NOMO-1 treated with DMSO at 0.1 percent for 48 hours (cell line): ENCODE measurements around the gene C9orf57.
"Not testable (repeated sequence)": the region's sequence is repeated elsewhere in the genome, so short reads cannot be mapped to it uniquely, and the experiment has no call there.

Experiments used
- DNase-seq: peaks from one replicate; lab custom pipeline; 2025; ENCODE audit not compliant: unreplicated experiment; lab: John Stamatoyannopoulos, UW

The C9orf57 gene, protein sequence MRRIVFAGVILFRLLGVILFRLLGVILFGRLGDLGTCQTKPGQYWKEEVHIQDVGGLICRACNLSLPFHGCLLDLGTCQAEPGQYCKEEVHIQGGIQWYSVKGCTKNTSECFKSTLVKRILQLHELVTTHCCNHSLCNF

GRCh38 chr9:72060513-72060912, at the start of gene C9orf57:
Gene C9orf57 (minus strand): TSS chr9:72060613. CDS start chr9:72059331, 1,282 bp downstream.
- no peak for DNase-seq

DNA sequence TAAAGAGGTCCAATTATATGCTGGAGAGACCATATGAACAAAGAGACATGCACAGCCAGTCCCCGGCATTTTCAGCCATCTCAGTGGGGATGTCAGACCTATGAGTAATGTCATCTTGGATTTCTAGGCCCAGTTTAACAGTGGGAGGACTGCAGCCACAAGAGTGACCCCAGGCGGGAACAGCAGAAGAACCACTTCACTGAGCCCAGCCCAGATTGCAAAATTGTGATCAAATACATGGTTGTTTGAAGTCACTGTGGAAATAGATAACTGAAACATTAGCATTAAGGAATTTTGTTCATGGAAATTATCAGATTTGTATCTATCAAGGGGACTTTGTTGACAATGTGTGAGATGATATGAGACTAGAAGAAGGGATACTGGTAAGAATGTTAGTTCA, 42.1 kb upstream of the C9orf57 start:
- no peak for DNase-seq

DNA sequence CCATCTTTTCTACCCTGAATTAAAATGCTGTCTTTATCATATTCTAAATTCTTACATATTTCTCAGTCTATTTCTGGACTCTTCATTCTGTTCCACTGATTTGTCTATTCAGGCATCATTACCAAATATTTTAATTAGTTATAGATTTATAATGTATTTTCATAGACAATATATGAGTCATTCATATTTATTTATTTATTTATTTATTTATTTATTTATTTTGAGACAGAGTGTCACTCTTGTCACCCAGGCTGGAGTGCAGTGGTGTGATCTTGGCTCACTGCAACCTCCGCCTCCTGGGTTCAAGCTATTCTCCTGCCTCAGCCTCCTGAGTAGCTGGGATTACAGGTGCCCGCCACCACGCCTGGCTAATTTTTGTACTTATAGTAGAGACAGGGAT, 35.1 kb upstream of the C9orf57 start:
- DNase-seq = not testable (repeated sequence)

GRCh38 chr9:72092820-72093219, 32.4 kb upstream of the C9orf57 start:
- no peak for DNase-seq

GRCh38 chr9:72089451-72090130, 29.2 kb upstream of the C9orf57 start:
- DNase-seq = no peak

- DNase-seq = no peak
These were observed 22.1 kb upstream of the C9orf57 start for GRCh38 chr9:72082536-72082935.

DNA sequence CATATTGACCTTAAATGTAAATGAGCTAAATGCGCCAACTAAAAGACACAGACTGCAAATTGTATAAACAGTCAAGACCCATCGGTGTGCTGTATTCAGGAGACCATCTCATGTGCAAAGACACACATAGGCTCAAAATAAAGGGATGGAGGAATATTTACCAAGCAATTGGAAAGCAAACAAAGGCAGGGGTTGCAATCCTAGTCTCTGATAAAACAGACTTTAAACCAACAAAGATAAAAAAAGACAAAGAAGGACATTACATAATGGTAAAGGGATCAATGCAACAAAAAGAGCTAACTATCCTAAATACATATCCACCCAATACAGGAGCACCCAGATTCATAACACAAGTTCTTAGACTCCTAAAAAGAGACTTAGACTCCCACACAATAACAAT, 14.3 kb upstream of the C9orf57 start:
- not testable (repeated sequence) for DNase-seq

- no peak for DNase-seq
These were observed 4.7 kb upstream of the C9orf57 start for GRCh38 chr9:72065076-72065475.

- no peak for DNase-seq
These were observed 8.3 kb downstream of the C9orf57 start for GRCh38 chr9:72052122-72052521.

DNA sequence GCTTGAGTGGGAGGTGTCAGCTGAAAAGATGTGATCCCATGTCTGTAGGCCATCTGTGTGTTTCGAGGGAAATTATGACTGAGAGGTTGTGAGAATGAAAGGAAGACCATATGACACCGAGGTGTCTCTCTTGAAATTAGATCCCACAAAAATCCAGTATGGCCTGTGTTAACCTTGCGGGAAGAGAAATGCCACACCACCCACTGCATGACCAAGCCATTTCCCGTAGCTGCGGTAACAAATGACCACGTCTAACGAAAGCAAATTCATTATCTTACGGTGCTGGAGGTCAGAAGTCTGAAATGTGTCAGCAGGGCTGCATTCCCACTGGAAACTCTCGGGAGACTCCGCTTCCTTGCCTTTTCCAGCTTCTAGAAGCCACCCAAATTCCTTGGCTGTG, 11.6 kb downstream of the C9orf57 start:
- DNase-seq = no peak

DNA sequence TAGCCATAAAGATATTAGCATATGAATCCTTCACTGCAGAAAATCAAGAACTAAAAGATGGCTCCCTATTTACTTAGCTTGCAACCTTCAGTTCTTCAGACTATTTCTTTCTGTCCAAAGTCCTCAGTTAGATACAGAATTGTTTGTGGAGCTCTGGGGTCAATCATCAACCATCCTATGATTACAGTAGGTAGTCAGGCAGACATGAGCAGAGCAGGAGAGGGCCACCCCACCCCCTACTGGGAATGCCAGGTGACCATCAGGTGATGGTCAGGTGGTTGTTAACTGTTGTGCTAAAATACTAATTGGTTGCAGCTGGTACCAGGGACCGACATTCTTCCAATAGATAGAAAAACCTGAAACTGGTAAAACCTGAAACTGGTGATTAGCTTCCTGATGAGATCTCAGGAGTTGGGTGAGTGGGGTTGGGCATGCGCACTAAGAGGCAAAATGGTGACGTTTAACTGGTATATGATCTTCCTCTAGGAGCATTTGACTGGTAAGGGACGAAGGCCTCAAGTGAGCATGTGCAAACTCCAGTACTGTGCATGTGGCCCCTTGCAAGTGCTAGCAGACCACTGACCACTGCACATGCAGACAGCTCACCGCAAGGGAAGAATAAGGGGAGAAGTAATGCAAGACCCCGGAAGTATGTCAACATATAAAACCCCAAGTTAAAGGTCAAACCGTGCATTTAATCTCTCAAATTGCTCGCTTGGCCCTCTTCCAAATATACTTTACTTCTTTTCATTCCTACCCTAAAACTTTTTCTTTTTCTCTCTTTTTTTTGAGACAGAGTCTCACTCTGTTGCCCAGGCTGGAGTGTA, 13.6 kb downstream of the C9orf57 start:
- no peak for DNase-seq

- no peak for DNase-seq
These were observed 16.3 kb downstream of the C9orf57 start for GRCh38 chr9:72044095-72044494.

GRCh38 chr9:72043576-72043975, 16.8 kb downstream of the C9orf57 start:
- no peak for DNase-seq

GRCh38 chr9:72042928-72043327, 17.5 kb downstream of the C9orf57 start:
- DNase-seq = no peak

DNA sequence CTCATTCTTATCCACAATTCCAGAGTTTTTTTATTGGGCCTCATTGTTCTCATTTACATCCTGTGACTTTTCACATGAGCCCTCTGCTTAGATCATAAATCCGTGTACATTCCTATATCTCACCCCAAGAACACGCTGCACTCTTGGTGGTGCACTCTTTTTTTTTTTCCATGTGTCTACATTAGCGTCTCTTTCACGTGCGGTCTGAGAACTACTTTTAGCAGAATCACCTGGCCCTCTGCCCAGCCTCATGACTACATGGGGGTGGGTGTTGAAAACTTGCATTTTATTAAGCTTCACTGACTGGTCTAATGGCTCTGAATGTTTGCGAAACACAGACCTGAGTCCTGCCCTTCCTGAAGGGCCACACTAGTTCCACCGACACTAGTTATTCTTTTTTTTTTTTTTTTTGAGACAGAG, 18.6 kb downstream of the C9orf57 start:
- peak; percentile 50 for DNase-seq

GRCh38 chr9:72041369-72041768, 19.0 kb downstream of the C9orf57 start:
- no peak for DNase-seq

DNA sequence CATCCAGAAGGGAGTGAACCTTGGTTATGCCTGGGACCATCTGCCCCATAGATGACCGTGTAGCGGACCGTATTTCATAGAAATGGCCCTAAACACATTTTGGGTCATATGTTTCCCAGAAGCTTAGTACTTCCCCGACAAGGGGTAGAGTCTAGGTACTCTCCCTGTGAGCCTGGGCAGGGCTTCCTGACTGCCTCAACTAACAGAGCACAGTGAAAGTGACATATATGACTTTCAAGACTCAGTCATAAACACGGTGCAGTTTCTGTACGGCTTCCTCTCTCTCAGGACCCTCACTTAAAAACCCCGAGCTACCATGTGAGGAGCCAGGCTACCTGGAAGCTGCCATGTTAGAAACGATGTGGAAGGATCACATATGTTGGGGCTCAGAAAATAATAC, 20.9 kb downstream of the C9orf57 start:
- no peak for DNase-seq

- DNase-seq = peak; percentile 52
These were observed 21.5 kb downstream of the C9orf57 start for GRCh38 chr9:72038890-72039410.

- DNase-seq = no peak
These were observed 22.0 kb downstream of the C9orf57 start for GRCh38 chr9:72038408-72038807.

DNA sequence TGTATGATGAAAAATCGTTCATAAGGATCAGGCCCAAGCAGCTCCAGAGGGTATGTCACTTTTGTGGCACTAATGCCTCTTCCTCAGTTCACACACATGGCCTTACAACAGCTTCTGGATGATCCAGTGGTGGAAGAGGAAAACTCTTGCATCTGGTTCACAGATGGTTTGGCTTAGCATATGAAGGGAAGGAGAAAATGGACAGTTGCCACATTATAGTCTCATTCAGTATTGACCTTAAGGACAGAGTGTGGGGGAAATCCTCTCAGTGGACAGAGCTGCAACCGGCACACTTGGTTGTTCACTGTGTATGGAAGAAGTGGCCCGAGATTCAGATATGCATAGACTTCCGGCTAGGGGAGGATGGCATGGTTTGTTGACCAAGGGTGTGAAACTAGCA, 22.8 kb downstream of the C9orf57 start:
- no peak for DNase-seq

GRCh38 chr9:72030767-72031166, 29.6 kb downstream of the C9orf57 start:
- DNase-seq = no peak

DNA sequence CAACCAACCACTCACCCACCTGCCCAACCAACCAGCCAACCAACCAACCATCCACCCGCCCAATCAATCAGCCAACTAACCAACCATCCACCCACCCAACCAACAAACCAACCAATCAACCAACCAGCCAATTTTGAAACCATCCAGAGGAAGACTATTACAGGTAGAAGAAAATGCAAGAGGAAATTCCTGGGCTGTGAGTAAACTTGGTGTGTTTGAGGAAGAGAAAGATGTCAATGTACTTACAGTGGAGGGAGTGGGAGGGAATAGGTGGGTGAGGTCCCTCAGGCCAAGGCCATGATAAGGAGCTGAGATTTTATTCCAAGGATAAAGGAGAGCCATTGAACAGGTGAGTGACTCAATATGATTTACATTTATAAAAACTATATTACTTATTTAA, 30.4 kb downstream of the C9orf57 start:
- no peak for DNase-seq
